Activated naive CD4-positive, alpha-beta T cell treated with anti-CD3 and anti-CD28 coated beads, Interleukin-2, amount 50 U/mL, for 72 hours (primary cell): ENCODE data around the gene STIMATE. TPM values are rescaled to one million over a fixed set of nuclear protein-coding genes. Genes with fewer than 3 reads are reported as not detected.

Source experiments
- ATAC-seq, 2 donors: fragments of 150-1000 bp; cut with Tn5 transposase; 2 replicates each; pipeline ENCODE4 v1.10.0; 2021; ENCODE audit warnings: mild to moderate bottlenecking in 2 of 2, moderate library complexity in 2 of 2
- DNase-seq, 2 donors: peaks; one replicate each; pipeline ENCODE4 v3.0.0; 2021 to 2022; ENCODE audit warnings: low spot score in 2 of 2
- H3K27ac Mint-ChIP-seq, 2 donors: one replicate each; pipeline ENCODE4 v1.8.0; 2022; ENCODE audit warnings: mild to moderate bottlenecking in 2 of 2, mixed read lengths in 2 of 2
- H3K36me3 Mint-ChIP-seq, 2 donors: one replicate each; pipeline ENCODE4 v1.8.0; 2022; ENCODE audit warnings: mixed read lengths in 2 of 2
- H3K9me3 Mint-ChIP-seq, 2 donors: one replicate each; pipeline ENCODE4 v1.8.0; 2022; ENCODE audit warnings: mixed read lengths in 2 of 2
- total RNA-seq, 2 donors: library from RNA; stranded (reverse); gene quantifications; one replicate each; pipeline ENCODE4 v1.2.3, GENCODE V29; 2022

Gene STIMATE
- 10 to 100 TPM; 16.6 to 24.0 TPM for total RNA-seq

DNA sequence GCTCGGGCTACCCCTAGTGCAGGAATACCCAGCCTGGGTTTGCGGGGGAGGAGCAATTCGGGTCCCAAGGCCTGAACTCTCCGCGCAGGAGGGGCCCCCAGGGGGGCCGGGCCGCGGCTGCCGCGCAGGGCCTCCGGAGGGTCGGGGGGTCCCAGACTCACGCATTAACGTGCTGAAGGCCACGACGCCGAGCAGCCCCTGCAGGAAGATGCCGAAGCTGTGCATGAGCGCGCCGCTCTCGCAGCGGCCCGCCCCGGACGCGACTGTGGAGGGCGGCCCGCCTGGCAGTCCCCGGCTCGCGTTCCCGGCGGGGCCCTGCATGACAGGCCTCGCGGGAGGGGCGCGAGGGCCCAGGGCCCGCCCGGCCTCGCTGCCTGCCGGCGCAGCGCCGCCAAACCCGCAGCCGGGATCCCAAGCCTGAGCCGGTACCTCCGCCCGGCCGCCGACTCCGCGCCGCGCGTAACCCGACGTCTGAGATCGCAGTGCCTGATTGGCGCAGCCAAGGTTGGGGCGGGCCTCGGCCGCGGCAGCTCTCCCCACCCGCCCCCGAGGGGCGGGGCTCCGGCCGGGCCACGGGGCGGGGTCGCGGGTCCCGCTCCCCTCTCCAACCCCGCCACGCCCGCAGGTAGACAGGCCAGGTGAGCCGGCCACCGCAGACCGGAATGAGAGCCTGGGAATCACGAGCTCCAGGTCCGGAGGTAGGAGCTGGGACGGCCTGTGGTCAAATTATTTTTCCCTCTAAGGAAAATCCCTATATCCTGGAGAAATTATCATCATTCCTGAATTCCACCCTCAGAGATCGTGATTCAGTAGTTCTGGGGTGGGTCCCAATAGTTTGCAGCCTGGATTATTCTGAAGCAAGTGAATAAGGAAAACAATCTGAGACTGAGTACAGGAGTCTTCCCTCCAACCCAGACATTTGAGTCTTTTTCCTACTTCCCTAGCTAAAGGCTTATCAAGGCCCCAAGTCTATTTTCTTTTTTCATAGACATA is at the start of gene STIMATE:
Gene STIMATE, minus strand, starts transcription at position 419 of the 993 bp plus-strand sequence. Its CDS starts 98 bp downstream, at position 321.
- Mint-ChIP-seq H3K27ac (peak within 1 kb of the TSS; percentile 75 to 81), H3K9me3 (no peaks in the 10 kb centered on the region), H3K36me3 (peaks cover 5 to 13% of the 10 kb centered on the region in 2 donors)
- ATAC-seq (peak; percentile 83 to 86), DNase-seq (peak; percentile 85 to 88)

DNA sequence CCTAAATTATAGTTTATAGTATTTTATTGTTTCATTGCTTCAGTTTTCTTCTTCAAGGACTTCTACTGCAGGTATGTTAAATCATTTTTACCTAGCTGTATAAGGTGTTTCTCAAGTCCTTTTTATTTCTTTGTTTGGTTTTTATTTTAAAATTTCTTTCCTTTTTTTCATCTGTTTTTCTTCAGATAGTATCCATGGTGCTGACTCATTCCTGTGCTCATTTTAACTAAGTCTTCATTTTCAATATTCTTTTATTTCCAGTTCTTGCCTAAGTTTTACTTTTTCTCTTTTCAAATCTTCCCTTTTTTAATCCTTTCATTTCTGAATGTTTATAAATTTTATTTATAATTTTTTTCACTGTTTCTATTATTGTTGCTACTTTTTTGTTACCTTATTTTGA is 42.3 kb upstream of the STIMATE start:
- H3K27ac Mint-ChIP-seq: peak overlapping the region in 1 of 2 donors; percentile 8
- ATAC-seq (no peak), DNase-seq (no peak)
- H3K9me3 Mint-ChIP-seq: no peaks in the 10 kb centered on the region
- H3K36me3 Mint-ChIP-seq: peaks cover 0 to 5% of the 10 kb centered on the region in 2 donors

DNA sequence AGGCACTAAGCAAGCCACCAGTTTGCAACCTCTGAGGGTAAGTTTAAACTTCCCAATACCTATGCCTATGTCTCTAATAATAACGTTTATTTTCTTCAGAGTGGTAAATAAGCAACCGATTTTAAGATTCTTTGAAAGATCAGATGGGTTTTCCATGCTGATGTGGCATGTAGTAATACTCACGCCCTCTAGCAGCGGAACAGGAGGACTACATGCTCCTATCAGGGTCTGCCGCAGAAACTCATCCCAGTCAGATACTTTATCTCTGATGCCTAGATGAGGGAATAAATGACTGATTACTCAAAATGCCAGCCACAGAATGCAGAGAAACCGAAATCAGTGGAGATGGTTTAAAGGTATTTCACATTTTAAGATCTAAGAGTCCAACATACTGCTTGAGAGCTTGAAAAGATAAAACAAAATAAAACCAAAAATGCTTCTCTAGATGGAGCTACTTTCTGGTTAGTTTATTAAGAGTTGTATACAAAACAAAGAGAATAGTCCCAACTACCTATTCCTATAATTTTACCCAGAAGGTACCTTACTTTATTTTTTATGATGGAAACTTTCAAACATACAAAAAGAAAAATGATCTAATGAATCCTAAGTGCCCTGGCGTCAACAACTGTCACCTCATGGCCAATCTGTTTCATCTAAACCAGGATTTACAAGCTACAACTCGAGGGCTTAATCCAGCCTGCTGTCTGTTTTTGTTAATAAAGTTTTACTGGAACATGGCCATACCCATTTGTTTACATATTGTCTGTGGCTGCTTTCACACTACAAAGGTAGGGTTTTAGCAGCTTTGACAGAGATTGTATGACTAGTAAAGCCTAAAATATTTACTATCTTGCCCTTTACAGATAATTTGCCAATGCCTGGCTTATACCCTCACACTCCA is 37.5 kb upstream of the STIMATE start:
- Mint-ChIP-seq H3K9me3 (no peaks in the 10 kb centered on the region), H3K36me3 (peaks cover 0 to under 1% of the 10 kb centered on the region in 2 donors), H3K27ac (no peak overlapping the region)
- DNase-seq: peak in 1 of 2 donors; percentile 52
- peak; percentile 96 to 98 for ATAC-seq

DNA sequence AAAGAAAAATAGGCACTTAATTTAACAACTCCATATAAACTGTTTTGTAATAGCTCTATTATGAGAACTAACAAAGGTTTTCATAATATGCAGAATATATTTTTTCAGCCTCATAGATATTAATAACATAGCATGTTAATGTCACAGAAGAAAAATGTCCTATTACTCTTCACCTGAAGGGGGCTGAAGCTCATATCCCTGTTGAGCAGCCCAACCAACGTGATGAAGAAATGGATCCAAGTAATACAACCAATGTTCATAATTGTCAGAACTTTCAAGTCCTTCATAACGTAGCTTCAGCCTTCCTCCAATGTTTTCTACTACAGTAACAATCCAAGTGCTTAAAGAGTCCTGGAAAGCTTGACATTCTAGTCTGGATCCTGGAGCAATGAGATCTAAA is 34.5 kb upstream of the STIMATE start:
- DNase-seq: no peak
- ATAC-seq: no peak
- Mint-ChIP-seq H3K36me3 (peaks cover 0 to 10% of the 10 kb centered on the region in 2 donors), H3K9me3 (no peaks in the 10 kb centered on the region), H3K27ac (no peak overlapping the region)

DNA sequence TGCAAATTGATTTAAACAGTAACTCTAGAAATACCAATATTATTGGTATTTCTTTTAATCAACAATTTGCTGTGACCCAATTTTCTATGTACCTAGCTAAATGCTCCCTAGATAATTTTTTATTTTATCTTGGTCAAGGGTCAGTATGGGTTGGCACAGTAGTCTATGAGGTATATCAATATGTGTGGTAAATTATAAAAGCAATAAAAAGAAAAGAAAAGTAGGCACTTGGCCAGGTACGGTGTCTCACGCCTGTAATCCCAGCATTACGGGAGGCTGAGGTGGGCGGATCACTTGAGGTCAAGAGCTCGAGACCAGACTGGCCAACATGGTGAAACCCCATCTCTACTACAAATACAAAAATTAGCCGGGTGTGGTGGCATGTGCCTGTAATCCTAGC is 34.0 kb upstream of the STIMATE start:
- Mint-ChIP-seq H3K27ac (no peak overlapping the region), H3K9me3 (no peaks in the 10 kb centered on the region), H3K36me3 (peaks cover 0 to 10% of the 10 kb centered on the region in 2 donors)
- ATAC-seq (no peak), DNase-seq (no peak)

DNA sequence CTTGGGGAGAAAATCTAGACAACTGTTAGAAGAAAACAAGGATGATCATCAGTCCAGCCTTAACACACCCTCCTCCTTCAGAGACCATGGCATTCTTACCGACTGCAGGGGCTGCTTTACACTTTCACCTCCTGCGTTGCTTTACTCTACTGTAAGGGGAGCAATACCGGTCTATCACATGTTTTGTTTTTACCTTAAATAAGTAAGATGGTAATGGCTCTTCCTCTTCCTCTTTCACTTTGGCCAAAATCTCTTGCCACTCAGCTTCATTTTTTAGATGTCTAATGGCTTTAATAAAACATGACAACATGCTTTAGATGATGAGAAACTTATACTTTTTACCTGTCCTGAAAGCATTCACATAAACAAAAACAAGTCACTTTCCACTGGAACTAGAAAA is 33.4 kb upstream of the STIMATE start:
- H3K27ac Mint-ChIP-seq: no peak overlapping the region
- no peak for ATAC-seq
- peaks cover 0 to 10% of the 10 kb centered on the region in 2 donors for H3K36me3 Mint-ChIP-seq
- no peaks in the 10 kb centered on the region for H3K9me3 Mint-ChIP-seq
- no peak for DNase-seq

DNA sequence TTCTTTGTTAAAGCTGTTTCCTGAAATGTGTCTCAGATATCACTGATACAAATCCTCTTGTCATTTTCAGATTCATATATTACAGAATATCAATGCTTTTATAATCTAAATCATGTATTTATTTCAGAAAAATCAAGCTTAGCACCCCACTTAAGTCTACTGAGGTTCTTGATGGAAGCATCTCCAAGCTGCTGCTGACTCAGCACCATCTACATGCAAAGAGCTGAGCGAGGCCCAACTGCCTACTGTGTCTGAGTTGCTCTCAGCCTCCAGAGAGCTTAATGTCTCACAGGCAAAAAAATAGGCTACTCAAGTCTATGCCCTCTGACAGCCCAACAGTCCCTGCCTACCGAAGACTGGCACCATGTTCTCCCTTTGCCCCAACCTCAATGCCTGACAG is 29.2 kb upstream of the STIMATE start:
- peaks cover 0 to 10% of the 10 kb centered on the region in 2 donors for H3K36me3 Mint-ChIP-seq
- H3K9me3 Mint-ChIP-seq: no peaks in the 10 kb centered on the region
- no peak for ATAC-seq
- no peak for DNase-seq
- H3K27ac Mint-ChIP-seq: no peak overlapping the region

DNA sequence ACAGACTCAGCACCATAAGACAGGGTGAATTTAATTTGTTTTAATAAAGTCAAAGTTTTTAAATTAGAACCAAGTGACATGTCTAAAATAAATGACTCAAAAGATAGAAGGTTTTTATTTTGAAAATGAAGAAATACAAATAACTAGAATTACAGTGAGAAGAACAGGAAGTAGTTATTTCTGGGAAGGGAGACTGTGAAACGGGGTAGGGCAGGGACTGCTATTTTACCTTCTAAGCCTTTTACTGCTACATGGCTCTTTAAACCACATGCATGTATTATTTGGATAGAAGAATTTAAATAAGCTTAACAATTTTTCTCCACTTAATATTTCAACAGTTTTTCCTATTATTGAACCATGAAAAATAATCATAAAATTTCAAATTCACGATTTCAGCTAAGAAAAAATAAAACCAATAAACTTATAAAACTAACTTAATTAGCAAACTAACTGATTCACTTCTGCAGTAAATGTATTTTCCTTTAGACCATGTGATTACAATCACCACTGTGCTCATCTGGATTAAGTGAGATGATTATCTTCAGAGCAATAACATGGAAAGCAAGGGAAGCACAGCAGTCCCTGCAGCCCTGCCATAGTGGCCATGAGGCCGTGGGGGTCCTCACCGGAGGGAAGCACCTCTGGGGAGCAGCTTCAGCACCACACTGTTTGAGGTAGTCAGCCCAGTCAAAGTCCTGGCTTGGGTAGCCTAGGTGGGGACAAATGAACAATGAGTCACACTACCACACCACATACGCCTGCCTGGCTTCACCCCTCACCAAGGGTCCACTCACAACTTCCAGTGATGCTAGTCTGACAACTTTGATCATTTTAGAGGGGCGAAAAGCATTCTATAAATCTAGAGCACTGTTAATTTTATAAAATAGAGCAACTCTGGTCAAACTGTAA is 28.3 kb upstream of the STIMATE start:
- peak in 1 of 2 donors; percentile 41 for ATAC-seq
- peak overlapping the region in 1 of 2 donors; percentile 72 for H3K27ac Mint-ChIP-seq
- peaks cover 0 to 10% of the 10 kb centered on the region in 2 donors for H3K36me3 Mint-ChIP-seq

DNA sequence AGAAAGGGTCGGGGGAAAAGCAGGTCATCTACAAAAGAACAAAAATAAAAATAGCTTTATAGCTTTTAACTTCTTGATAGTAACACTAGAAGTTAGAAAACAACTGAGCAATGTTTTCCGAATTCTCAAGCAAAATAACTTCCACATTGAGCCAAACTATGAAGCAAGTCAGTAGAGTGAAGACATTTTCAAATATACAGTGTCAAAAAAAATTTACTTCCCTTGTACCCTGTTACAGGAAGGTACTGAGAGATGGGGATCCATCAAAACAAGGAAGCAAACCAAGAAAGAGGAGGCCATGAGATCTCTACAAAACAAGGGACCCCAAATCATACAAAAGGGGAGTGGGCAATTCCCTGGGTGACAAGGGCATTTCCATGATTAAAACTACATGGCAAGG is 26.6 kb upstream of the STIMATE start:
- ATAC-seq: no peak
- peaks cover 0 to 6% of the 10 kb centered on the region in 2 donors for H3K36me3 Mint-ChIP-seq
- H3K27ac Mint-ChIP-seq: peak overlapping the region; percentile 13 to 40
- H3K9me3 Mint-ChIP-seq: no peaks in the 10 kb centered on the region
- no peak for DNase-seq

More for the DNA sequence above, 28.3 kb upstream of the STIMATE start:
- no peaks in the 10 kb centered on the region for H3K9me3 Mint-ChIP-seq
- no peak for DNase-seq

DNA sequence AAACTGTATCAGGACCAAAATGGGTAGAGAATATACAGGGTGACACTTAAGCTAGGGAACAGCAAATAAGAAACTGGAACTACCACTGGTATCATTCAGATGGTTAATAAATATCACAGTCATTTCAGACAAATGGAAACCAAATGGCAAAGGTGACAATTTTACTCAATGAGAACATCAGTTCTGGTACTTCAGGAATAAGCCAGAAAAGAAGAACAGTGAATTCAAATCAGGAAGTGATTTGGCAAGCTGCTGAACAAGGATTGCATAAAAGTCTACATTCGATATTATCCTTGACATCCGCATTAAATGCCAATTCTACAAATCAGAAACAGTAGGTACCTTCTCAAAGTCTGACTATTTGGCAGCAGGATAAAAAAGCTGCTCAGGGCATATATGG is 23.5 kb upstream of the STIMATE start:
- no peaks in the 10 kb centered on the region for H3K36me3 Mint-ChIP-seq
- peak overlapping the region in 1 of 2 donors; percentile 31 for H3K27ac Mint-ChIP-seq
- ATAC-seq (no peak), DNase-seq (no peak)
- no peaks in the 10 kb centered on the region for H3K9me3 Mint-ChIP-seq

DNA sequence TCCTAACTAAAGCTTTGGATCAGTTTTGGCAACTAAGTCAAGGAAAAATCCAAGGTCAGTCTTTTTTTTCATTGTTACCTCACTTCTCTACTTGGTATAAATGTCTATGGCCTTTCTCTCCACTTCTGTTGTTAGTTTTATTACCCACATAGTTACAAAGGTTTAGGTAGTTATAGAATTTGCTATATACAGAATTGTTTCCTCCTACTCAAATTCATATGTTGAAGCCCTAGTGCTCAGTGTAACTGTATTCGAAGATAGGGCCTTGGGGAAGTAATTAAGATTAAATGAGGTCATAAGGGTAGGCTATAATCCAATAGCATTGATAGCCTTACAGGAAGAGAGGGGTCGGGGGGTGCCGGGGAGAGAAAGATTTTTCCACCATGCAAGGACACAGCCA is 19.7 kb upstream of the STIMATE start:
- no peak for DNase-seq
- H3K27ac Mint-ChIP-seq: no peak overlapping the region
- no peak for ATAC-seq
- no peaks in the 10 kb centered on the region for H3K36me3 Mint-ChIP-seq
- no peaks in the 10 kb centered on the region for H3K9me3 Mint-ChIP-seq

DNA sequence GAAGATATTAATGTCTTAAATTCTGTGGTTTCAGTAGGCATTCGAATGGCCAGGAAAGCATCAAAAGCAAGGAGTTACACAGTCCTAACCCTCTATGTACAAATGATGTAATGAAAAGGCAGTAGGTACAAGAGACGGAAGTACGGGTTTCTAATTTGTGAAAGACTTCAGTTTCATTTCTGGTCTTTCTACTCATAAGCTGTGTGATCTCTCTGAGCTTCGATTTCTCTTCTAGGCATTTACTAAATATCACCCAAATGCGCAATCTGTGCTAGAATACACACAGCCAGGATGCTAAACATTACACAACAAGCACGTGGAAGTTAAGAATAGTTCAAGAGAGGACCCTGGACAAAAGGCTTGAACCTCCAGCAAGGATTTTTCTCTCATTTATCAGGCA is 17.9 kb upstream of the STIMATE start:
- Mint-ChIP-seq H3K9me3 (no peaks in the 10 kb centered on the region), H3K27ac (peak overlapping the region in 1 of 2 donors; percentile 1), H3K36me3 (no peaks in the 10 kb centered on the region)
- ATAC-seq (no peak), DNase-seq (no peak)

DNA sequence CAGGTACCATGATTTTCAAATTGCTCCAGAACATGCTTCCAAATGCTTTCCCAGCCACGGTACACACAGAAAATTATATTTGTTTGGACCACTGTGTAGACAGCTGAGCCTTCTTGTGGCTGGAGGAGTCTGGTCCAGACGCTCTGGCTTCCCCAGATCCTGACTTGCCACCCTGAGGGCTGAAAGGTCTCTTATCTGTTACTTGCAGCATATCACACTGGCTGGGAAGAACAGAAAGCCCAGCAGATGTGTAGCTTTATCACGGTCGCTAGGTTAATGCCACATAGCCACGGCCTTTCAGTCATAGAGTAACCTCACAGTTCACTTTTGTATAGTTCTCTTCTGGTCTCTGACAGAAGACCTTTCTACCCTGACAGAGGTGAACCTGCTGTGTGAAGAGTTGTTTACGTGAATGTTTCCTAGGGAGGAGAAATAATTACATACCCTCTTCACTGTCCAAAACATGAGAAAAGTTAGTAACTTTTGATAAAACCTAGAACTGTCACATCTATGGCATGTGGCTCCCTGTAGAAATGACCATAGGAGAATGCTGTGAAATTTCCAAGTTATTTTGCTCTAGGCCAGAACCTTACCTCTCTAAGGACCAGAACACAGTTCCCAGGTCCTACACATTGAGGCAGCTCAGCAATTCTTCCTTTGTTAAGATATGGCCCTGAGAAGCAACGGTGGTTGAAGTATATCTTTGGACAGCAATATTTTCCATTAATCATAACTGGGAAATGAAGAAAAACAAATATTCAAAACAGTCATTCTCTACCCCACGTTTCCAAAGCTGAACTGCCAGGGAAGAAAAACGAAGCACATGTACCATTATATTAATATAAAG is 15.8 kb upstream of the STIMATE start:
- DNase-seq: no peak
- Mint-ChIP-seq H3K27ac (peak overlapping the region in 1 of 2 donors; percentile 29), H3K36me3 (no peaks in the 10 kb centered on the region), H3K9me3 (no peaks in the 10 kb centered on the region)
- ATAC-seq: no peak

DNA sequence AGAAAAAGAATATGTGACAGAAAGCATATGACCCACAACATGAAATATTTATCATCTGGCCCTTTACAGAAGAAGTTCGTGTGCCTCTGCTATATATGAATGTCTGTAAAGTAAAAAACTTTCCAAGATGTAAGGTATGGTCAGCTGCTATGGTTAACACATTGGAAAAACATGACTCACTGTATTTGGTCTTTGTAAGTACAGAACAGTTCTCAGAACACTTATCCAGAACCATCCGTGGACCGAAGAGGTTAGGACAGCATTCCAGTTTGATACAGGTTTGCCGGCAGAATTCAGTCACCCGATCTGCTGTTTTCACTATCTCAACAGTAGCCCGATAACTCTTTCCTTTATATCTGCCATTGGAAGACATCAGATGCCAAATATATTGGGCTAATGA is 13.5 kb upstream of the STIMATE start:
- no peak for DNase-seq
- H3K9me3 Mint-ChIP-seq: no peaks in the 10 kb centered on the region
- ATAC-seq: no peak
- H3K36me3 Mint-ChIP-seq: no peaks in the 10 kb centered on the region
- H3K27ac Mint-ChIP-seq: no peak overlapping the region

DNA sequence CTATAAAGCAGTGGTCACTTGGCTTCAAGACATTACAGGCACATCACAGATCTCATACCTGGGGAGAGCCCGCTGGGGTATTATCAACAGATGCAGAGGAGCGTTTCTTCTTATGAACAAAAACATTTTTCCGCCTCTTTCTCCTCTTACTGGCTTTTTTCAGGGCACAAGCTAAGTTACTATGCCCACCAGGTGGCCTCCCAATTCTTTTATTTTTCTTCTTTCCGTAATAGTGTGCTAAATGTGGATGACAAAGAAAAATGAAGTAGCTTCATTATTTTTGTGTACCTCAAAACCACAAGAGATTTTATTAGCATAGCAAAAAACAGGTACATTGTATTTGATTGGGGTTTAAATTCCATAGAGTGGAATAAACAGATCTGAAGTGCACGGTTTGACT is 10.1 kb upstream of the STIMATE start:
- Mint-ChIP-seq H3K27ac (peak overlapping the region in 1 of 2 donors; percentile 35), H3K9me3 (no peaks in the 10 kb centered on the region), H3K36me3 (no peaks in the 10 kb centered on the region)
- no peak for DNase-seq
- ATAC-seq: no peak
